Progenitor cell of endocrine pancreas (in vitro differentiated cells): ENCODE results near the gene RYR3. TPM values are rescaled to one million over a fixed set of nuclear protein-coding genes. Genes with fewer than 3 reads are reported as not detected.

ENCODE experiments used
- DNase-seq: peaks from one replicate; pipeline ENCODE4 v3.0.0; 2021; ENCODE audit warnings: low spot score; ENCODE audit not compliant: unreplicated experiment
- H3K27ac Mint-ChIP-seq: 2 replicates; pipeline ENCODE4 v1.8.0; 2021; ENCODE audit warnings: mild to moderate bottlenecking, moderate library complexity, mixed read lengths
- H3K27me3 Mint-ChIP-seq: 2 replicates; pipeline ENCODE4 v1.8.0; 2021; ENCODE audit warnings: mixed read lengths
- H3K36me3 Mint-ChIP-seq: 2 replicates; pipeline ENCODE4 v1.8.0; 2022; ENCODE audit warnings: mixed read lengths; ENCODE audit not compliant: insufficient read depth
- H3K4me1 Mint-ChIP-seq: 2 replicates; pipeline ENCODE4 v1.8.0; 2021; ENCODE audit warnings: low read depth, mixed read lengths
- H3K4me3 Mint-ChIP-seq: 2 replicates; pipeline ENCODE4 v1.8.0; 2021; ENCODE audit warnings: low read depth, mild to moderate bottlenecking, moderate library complexity, mixed read lengths
- H3K9me3 Mint-ChIP-seq: 2 replicates; pipeline ENCODE4 v1.8.0; 2021; ENCODE audit warnings: low read depth, mixed read lengths
- total RNA-seq: library from RNA; stranded (reverse); gene quantifications from 2 replicates; pipeline ENCODE4 v1.2.1, GENCODE V29; 2021
- TF ChIP-seq, protein P1 (sequence below): fragments of 200-600 bp; sonication (generic); IDR thresholded peaks from one replicate; pipeline ENCODE4 v1.5.0; 2021; ENCODE audit warnings: antibody characterized with exemption, mild to moderate bottlenecking; ENCODE audit not compliant: unreplicated experiment

The RYR3 gene
- total RNA-seq, 1 donor from 2014 or later: 0.07 TPM

GRCh38 chr15:33467146-33467815 lies 156.5 kb downstream of the RYR3 start:
- Mint-ChIP-seq H3K4me3 (no peak overlapping the region), H3K9me3 (no peaks in the 10 kb centered on the region), H3K4me1 (no peaks in the 10 kb centered on the region), H3K36me3 (no peaks in the 10 kb centered on the region), H3K27ac (no peak overlapping the region), H3K27me3 (no peaks in the 10 kb centered on the region)
- TF ChIP-seq, protein P1, sequence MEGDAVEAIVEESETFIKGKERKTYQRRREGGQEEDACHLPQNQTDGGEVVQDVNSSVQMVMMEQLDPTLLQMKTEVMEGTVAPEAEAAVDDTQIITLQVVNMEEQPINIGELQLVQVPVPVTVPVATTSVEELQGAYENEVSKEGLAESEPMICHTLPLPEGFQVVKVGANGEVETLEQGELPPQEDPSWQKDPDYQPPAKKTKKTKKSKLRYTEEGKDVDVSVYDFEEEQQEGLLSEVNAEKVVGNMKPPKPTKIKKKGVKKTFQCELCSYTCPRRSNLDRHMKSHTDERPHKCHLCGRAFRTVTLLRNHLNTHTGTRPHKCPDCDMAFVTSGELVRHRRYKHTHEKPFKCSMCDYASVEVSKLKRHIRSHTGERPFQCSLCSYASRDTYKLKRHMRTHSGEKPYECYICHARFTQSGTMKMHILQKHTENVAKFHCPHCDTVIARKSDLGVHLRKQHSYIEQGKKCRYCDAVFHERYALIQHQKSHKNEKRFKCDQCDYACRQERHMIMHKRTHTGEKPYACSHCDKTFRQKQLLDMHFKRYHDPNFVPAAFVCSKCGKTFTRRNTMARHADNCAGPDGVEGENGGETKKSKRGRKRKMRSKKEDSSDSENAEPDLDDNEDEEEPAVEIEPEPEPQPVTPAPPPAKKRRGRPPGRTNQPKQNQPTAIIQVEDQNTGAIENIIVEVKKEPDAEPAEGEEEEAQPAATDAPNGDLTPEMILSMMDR: no peak
- no peak for DNase-seq

DNA sequence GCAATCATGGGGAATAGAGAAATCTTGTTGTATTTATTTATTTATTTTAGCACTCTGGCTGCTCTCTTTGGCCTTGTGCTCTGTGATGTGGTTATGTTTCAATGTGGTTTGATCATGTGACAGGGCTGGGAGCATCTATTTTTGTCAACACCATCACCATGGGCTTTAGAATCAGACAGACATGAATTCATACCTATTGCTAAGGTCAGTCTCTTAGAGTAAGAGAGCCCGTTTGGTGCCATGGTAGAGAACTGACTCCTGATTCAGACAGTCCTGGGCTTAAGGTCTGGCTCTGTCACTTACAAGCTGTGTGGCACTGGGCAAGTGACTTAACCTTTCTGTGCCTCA lies 157.0 kb downstream of the RYR3 start:
- TF ChIP-seq, protein P1: no peak
- DNase-seq: no peak
- Mint-ChIP-seq H3K36me3 (no peaks in the 10 kb centered on the region), H3K27me3 (no peaks in the 10 kb centered on the region), H3K27ac (no peak overlapping the region), H3K4me1 (no peaks in the 10 kb centered on the region), H3K9me3 (no peaks in the 10 kb centered on the region), H3K4me3 (no peak overlapping the region)

DNA sequence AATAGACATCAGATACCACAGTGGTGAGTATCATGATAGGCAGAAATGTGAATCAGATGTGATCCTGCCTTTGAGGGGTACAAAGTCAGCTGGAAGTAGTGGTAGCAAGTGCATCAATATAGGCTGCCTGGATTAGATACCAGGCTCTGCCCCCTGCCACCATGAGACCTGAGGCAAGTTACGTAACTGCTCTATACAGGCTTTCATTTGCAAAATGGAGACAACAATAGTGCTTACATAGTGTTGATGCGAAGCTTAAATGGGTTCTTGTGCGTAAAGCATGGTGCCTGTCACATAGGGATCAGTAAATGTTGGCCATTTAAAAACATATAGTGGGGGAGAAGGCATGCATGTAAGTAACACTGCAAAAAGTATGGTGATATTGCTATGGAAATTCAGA lies 158.0 kb downstream of the RYR3 start:
- Mint-ChIP-seq H3K4me1 (no peaks in the 10 kb centered on the region), H3K27me3 (no peaks in the 10 kb centered on the region), H3K36me3 (no peaks in the 10 kb centered on the region), H3K27ac (no peak overlapping the region), H3K9me3 (no peaks in the 10 kb centered on the region), H3K4me3 (no peak overlapping the region)
- no peak for DNase-seq
- TF ChIP-seq, protein P1: no peak

DNA sequence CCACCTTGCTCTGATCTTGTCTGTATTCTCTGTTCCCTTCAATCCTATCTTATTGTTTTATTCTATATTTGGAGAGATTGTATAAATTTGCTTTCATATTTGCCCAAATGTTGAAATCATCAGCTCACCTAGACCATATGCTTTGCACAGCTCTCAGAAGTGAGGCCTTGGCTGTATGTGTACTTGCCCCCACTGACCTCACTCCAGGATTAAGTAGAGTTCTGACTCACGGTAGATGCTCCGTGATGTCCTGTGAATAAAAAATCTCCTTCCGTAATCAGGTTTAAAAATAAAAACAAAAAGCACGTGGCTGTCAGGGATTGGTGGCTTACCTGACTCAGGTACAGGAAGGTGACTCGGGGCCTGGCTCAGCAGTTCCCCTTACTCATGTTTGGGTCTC lies 162.2 kb downstream of the RYR3 start:
- no peak overlapping the region for H3K4me3 Mint-ChIP-seq

GRCh38 chr15:33473714-33474113 lies 162.9 kb downstream of the RYR3 start:
- H3K27me3 Mint-ChIP-seq: no peaks in the 10 kb centered on the region
- H3K27ac Mint-ChIP-seq: no peak overlapping the region

More for the DNA sequence above, 162.2 kb downstream of the RYR3 start:
- no peak overlapping the region for H3K27ac Mint-ChIP-seq
- H3K27me3 Mint-ChIP-seq: no peaks in the 10 kb centered on the region
- no peak for DNase-seq
- no peaks in the 10 kb centered on the region for H3K36me3 Mint-ChIP-seq
- no peaks in the 10 kb centered on the region for H3K4me1 Mint-ChIP-seq
- peaks cover 3% of the 10 kb centered on the region for H3K9me3 Mint-ChIP-seq
- TF ChIP-seq, protein P1: no peak

More at GRCh38 chr15:33473714-33474113, 162.9 kb downstream of the RYR3 start:
- Mint-ChIP-seq H3K9me3 (peaks cover 3% of the 10 kb centered on the region), H3K36me3 (no peaks in the 10 kb centered on the region), H3K4me1 (peaks cover 4% of the 10 kb centered on the region), H3K4me3 (no peak overlapping the region)
- DNase-seq: no peak
- TF ChIP-seq, protein P1: no peak
